GM12865 (cell line): ENCODE measurements around the gene TSPAN11.

Source experiments
- DNase-seq: peaks from one replicate; pipeline ENCODE4 v3.0.0; 2010; ENCODE audit warnings: low read depth
- H3K4me3 ChIP-seq: 2 replicates; pipeline ENCODE4 v1.5.1; 2011; ENCODE audit warnings: mild to moderate bottlenecking, low read depth, low read length, control low read depth
- CTCF ChIP-seq: IDR thresholded peaks from 2 replicates; pipeline ENCODE4 v1.5.1; 2011; ENCODE audit warnings: low read length, control low read depth, low read depth, inconsistent platforms; ENCODE audit not compliant: insufficient read depth; ENCODE audit errors: missing control alignments

TSPAN11 gene

GRCh38 chr12:30969006-30969405 is 42.5 kb downstream of the TSPAN11 start:
- no peak overlapping the region for H3K4me3 ChIP-seq
- TF ChIP-seq CTCF: no peak
- no peak for DNase-seq

DNA sequence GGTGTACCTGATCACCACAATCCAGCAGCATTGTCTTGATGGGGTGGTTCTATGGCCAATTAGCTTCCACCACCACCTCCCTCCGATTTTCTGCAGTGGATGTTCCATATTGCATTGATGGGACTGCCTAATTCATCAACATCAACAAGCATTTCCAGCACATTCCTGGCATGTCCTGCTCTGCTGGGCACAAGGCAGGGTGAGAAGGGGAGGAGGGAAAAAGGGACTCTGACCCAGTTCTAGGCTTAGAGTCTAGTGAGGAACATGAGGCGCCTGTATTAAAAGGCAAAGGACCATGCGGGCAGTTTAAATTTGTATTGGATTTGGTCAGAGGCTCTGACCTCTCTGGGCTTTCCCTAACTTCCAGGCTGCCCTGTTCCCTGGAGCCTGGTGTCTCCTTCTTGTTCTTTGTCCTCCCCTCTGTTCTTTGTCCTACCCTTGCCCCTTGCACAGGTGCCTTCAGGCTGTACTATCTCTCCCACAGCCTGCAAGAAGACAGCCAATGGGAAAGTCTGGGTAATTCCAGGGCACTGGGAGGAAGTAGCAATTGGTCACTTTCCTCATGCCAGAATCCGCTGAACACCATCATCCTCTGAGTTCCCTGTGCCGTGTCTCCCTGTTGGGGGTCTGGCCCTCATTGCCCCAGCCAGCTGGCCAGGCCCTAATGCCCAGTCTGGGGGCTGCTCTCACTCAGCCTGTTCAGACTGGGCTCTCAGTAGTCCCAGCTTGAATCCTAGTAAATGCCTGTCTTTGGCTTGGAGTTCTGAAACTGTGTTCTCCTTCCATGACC is 43.3 kb downstream of the TSPAN11 start:
- no peak for TF ChIP-seq CTCF
- DNase-seq: no peak
- no peak overlapping the region for H3K4me3 ChIP-seq

DNA sequence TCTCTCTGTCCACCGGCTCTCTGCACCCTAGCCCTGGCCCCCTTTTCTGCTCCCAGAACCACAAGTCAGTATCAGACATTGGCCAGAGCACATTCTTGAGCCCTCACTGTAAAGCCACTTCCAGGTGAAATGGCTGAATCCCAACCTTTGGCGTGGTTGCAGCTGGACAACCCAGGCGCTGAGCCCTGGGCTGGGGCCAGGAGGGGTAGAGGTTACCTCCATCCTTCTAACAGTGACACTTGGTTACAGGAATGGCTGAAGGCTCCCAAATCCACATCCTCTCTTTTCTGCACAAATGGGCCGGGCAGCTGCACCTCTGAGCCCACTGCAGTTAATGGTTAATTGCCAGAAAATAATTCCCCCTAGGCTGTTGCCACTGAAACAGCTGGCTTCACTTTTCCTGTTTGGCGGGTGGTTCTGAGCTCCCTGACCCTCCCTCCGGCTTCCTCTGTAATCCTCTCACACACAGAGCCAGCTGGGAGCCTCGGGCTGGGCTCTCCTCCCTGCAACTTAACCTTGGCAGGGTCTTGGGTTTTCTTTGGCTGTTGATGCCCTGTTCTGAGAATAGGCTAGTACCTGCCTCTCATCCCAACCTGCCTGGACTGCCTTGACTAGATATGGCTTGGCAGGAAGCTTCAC is 44.1 kb downstream of the TSPAN11 start:
- no peak for DNase-seq
- no peak for TF ChIP-seq CTCF

DNA sequence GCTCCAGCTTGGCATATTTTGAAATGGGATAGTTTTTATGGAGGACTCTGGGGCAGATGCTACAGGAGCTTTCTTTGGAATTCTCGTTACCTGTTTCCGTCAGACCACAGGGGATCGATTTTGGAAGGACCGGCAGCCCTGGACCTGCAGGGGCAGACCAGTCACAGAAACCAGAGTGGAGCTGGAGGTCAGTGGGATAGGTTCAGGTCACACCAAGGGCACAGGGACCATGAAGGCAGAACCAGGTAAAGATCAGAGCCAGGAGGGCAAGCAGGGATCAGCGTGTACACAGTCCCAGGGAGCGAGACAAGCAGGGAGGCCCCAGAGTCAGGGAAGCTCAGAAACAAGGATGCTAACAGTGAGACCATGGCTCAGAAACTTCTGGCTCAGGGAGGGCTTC is 45.5 kb downstream of the TSPAN11 start:
- no peak for DNase-seq
- H3K4me3 ChIP-seq: no peak overlapping the region
- TF ChIP-seq CTCF: no peak

More for the DNA sequence above, 44.1 kb downstream of the TSPAN11 start:
- no peak overlapping the region for H3K4me3 ChIP-seq

- TF ChIP-seq CTCF: no peak
- DNase-seq: no peak
- H3K4me3 ChIP-seq: no peak overlapping the region
These were observed 46.6 kb downstream of the TSPAN11 start for GRCh38 chr12:30973175-30973574.

DNA sequence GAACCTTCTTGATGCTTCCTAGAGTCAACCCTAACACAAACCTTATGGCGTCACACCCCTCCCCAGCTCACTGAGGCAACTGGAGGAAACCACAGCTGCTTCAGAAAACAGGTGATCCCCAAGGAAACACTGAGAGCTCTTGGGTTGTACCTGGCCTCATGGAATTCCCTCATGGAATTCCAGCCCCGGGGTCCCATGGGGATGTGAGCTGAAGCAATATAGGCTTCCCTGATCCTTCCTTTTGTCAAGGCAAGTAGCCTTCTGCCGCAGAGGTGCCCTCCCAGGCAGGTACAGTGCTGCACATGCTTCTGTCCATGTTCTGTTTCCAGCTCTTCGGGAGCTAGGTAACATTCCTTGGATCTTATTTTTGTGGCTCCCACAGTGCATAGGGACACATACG is 47.3 kb downstream of the TSPAN11 start:
- no peak for TF ChIP-seq CTCF

More for the DNA sequence above, 47.3 kb downstream of the TSPAN11 start:
- H3K4me3 ChIP-seq: no peak overlapping the region
- no peak for DNase-seq
